Activated CD8-positive, alpha-beta memory T cell treated with anti-CD3 and anti-CD28 coated beads for 24 hours (primary cell): ENCODE data around the gene TMX2.

Experiments
- DNase-seq: peaks from one replicate; pipeline ENCODE4 v3.0.0-alpha.2; 2020

The TMX2 gene

DNA sequence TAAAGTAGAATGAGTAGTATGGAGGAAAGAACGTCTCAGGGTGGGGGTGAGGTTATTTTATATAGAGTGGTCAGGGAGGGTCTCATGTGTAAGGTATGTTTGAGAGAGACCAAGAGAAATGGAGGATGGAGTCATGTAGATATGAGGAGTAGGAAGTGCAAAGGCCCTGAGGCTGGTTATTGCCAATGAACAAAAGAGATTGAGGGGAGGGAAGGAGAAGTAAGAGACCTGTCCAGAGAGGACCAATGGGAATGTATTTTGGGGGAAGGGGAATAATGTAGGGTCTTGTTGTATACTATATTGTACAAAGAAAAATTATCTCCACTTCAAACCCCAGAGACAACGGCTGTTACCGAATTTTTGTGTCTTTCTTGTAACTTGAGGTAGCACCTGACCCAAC, 59.0 kb downstream of the TMX2 start:
- no peak for DNase-seq

- no peak for DNase-seq
Measured at GRCh38 chr11:57772562-57772961, 60.2 kb downstream of the TMX2 start.

- DNase-seq, result no peak
Measured at GRCh38 chr11:57773026-57773598, 60.7 kb downstream of the TMX2 start.

DNA sequence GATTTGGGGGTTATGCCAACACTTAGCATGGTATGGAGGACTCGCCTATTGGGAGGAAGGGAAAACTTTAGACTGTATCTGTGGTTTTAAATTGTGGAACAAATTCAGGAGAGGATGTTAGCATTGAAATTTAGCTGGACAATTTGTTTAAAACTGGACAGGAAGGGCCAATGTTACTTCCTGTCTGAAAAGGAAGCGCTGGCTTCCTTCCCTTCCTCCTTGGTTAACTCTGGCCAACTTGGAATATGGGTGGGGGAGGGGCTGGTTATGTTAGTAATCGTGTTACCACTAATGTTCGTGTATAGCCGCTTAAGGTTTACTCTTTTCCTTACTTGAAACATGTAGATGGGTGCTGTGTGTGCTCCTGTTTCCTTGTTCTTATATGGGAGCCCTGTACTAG, 63.1 kb downstream of the TMX2 start:
- DNase-seq, result no peak

- no peak for DNase-seq
Measured at GRCh38 chr11:57776031-57776521, 63.7 kb downstream of the TMX2 start.

DNA sequence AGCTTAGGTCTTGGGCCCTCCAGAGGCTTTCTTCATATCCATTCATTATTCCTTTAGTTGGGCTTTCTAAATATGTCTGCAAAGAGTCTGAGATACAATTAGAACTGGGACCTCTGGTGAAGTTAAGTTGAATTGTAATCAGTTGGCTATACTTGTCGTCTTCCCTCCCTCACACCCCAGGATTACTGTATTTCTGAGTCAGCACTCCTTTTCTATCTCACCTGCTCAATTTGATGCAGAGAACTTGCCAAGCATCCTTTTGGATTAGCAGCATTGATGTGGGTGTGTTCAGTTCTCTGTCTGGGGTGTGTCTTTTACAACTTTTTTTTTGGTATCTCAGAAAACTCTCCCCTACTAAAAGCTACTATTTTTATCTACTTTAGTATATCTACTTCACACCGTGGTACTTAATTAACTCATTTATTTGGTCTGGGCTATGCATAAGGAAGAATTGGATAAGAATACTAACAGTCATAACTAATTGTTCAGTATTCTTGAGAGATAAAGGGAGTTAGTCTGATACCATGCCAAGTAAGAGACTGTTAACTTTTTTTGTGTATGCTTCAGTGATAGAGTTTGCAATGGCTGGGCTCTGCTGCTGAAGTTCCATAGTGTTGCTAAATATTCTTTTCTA, 64.3 kb downstream of the TMX2 start:
- no peak for DNase-seq

GRCh38 chr11:57777969-57778317, 65.5 kb downstream of the TMX2 start:
- no peak for DNase-seq

DNA sequence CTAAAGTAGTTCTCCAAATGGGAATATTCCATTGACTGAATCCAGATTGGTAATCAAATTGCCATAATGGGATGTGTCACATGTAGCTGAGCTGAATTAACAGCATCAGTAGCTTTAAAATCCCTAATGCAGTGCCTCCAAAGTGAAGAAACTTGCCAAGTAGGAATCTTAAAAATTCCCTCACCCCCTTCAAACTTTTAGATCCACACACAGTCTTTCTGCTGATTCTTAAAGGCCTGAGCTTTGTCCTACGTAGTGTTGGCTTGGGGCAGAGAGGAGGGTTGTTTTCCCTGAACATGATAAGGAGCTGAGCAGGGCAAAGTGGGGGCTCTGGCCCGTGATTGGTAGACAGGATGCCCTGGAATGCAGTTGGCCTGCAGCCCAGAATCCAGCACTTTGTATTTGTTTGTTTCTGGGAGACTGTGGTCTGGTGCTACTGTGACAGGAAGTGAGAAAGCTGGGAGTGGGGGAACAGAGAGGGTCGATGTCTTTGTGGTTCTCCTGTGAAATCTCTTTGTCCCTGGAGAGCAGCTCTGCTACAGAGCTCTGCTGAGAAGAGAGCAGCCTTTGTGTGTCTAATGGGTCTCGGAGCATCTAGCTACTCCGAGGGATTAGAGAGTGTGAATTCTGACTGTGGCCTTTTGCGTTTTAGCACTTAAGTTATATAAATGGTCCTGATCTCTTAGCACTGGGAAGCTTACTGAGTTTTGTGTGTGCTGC, 66.1 kb downstream of the TMX2 start:
- DNase-seq, result no peak

GRCh38 chr11:57779276-57779675, 66.9 kb downstream of the TMX2 start:
- no peak for DNase-seq

DNA sequence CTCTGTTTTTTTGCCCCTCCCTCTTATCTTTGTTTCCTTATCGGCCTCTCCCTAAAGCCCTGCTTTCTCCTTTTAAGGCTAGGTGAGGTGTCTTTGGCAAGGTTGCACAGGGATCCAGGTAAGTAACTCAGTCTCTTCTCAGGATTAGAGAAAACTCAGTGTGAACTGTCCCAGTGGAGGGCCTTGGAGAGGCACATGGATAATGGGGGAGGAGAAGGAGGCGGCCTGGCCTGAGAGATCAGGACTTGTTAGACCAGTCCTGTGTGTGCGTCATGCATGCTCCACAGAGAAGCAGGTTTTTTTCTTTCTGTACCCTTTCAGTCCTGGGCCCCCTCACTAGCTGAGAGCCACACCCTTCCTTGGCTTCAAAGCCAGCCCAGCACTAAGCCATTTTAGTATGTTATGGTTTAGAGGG, 69.1 kb downstream of the TMX2 start:
- no peak for DNase-seq

DNA sequence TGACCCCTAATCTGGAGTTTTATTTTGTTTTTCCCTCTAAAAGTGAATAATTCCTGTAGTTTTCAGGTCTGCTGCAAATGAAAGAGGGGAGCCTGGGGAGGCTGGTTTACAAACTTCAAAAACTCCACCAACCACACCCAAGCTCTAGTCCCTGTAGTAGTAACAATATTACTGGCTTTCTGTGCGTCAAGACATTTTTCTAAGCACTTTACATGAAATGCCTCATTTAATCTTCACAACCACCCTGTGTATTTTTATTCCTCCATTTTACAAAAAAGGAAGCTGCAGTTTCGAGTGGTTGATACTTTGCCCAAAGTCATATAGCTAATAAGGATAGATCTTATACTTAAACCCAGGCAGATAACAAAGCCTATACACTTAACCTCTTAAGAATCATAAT, 72.7 kb downstream of the TMX2 start:
- no peak for DNase-seq

- no peak for DNase-seq
Measured at GRCh38 chr11:57786436-57786835, 74.0 kb downstream of the TMX2 start.

DNA sequence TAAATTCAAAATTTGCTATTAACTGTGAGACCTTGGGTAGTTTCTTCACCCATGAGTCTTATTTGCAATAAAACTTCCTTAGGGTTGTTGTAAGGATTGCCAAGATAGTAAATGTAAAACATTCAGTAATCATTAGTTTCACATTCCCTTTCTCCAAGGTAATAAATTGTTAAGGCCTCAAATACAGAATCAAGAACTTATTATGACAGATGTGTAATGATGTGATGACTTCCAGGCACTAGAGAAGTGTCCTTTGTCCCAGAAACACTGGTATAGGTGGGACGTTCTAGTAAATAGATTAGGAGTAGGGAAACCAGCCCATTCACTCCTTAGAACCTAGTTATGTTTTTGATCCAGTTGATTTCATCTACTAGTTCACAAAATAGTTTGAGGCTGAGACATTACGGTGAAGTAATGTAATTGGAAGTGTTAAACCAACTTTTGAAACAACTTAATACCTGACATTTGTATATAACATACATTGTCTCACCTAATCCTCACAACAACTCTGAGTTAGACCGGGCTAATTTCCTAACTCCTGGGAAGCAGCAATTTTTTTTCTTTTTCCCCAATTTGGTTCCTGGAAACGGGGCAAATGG, 74.7 kb downstream of the TMX2 start:
- no peak for DNase-seq

DNA sequence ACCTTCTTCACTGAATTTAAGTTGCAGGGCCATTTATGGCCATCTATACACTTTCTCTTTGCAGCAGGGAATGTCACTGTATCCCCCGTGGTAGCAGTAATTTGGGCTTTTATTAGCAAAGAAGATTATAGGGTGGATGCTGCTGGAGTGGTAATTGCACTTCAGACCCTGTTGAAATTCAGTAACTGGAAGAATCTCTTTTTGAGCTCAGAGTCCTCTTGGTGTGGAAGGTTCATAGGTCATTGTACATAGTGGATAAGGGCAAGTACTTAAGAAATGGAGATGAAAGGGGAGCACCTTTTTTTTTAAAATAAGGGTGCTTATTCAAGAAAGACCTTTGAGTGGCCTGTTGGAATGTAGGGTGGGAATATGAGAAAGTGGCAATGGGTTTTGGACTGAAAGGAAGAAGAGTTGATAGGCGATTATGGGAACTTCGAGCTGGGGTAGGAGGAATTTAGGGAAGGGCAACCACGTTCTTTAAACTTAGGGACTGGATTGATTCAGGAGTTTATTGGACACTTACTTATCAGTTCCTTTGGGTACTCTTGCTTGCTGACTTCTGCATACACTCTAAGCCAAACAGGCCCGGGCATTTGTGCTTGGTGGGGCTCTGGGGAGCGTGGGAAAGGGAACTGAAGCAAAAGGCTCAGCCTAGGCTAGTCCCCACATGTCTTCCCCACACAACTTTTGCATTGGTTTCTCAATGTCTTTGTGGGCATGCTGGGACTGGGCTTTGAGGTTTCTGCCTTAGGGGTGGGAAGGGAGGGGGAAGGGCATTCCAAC, 75.7 kb downstream of the TMX2 start:
- DNase-seq, result no peak

DNA sequence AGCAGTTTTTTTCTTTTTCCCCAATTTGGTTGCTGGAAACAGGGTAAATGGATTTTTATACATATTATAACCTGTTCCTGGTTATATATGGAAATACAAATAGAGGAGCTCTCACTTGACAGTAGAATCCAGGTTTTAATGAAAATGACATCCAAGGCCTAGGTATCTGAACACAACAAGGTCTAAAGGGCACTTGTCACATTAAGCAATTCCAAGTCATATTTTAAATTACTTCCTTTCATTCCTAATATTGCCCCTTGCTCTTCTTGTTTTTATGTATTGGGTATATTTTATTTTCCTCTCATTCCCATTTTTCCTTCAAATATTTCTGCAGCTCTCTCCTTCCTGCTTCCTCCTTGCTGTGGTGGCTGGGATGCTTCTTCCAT, 76.3 kb downstream of the TMX2 start:
- no peak for DNase-seq
